Endothelial cell of umbilical vein (primary cell): ENCODE measurements around the gene TOP1. TPM values are rescaled to one million over a fixed set of nuclear protein-coding genes. Genes with fewer than 3 reads are reported as not detected.

Experiments used
- BruUV-seq: library from RNA; stranded (reverse); fragments of 400-500 nt; replicated peaks from 2 replicates; lab custom pipeline; 2021; lab: Mats Ljungman, UMichigan
- CTCF ChIA-PET: fragments of 300-600, 350-600 bp; sonication (Branson Sonifier 250); formaldehyde crosslinking; loops from one replicate; lab custom pipeline; 2021; ENCODE audit warnings: antibody characterized with exemption, inconsistent platforms; lab: Charles Lee
- POLR2A ChIA-PET: fragments of 300-600, 350-600 bp; sonication (Branson Sonifier 250); formaldehyde crosslinking; loops from one replicate; lab custom pipeline; 2021; ENCODE audit warnings: antibody characterized with exemption, inconsistent platforms; lab: Charles Lee
- DNase-seq: peaks from one replicate; pipeline ENCODE4 v3.0.0-alpha.2; 2011; ENCODE audit warnings: low read depth, low spot score
- FAIRE-seq: peaks from 2 replicates; lab custom pipeline; 2011; peaks lifted over from hg19 to GRCh38; lab: Jason Lieb, UNC
- H2AFZ ChIP-seq: 2 replicates; pipeline ENCODE4 v1.6.0; 2012; ENCODE audit warnings: low read depth, low read length, control low read depth, inconsistent platforms
- H3K27ac ChIP-seq: 2 replicates; pipeline ENCODE4 v1.5.1; 2011; ENCODE audit warnings: low read depth, mild to moderate bottlenecking, control low read depth, low read length, moderate library complexity; ENCODE audit not compliant: insufficient read depth
- H3K27me3 ChIP-seq, 2 experiments: 2 replicates each; pipeline versions ENCODE4 v1.6.0 to v1.6.1; 2011; ENCODE audit warnings: low read length in 2 of 2, mixed read lengths in 1 of 2; ENCODE audit not compliant: control insufficient read depth in 2 of 2, insufficient read depth in 2 of 2
- H3K36me3 ChIP-seq, 2 experiments: 2 replicates in 1 of 2; 3 replicates in 1 of 2; pipeline ENCODE4 v1.5.1; 2011; ENCODE audit warnings: low read length in 2 of 2, mild to moderate bottlenecking in 1 of 2, moderate library complexity in 1 of 2; ENCODE audit not compliant: control insufficient read depth in 2 of 2, insufficient read depth in 2 of 2; ENCODE audit errors: extremely low read depth in 1 of 2
- H3K4me1 ChIP-seq: 3 replicates; pipeline ENCODE4 v1.5.1; 2011; ENCODE audit warnings: mild to moderate bottlenecking, low read length; ENCODE audit not compliant: control insufficient read depth, insufficient read depth; ENCODE audit errors: extremely low read depth
- H3K4me2 ChIP-seq: 2 replicates; pipeline ENCODE4 v1.6.1; 2011; ENCODE audit warnings: low read length, control low read depth, mixed read lengths; ENCODE audit not compliant: insufficient read depth
- H3K4me3 ChIP-seq, 3 experiments: fragments of 200-600 bp in 1 of 3; sonication (generic), shearing (Covaris generic) in 1 of 3; replicated peaks in 1 of 3; 2 replicates each; pipeline ENCODE4 v1.5.1; 2011 to 2016; ENCODE audit warnings: control low read depth in 3 of 3, low read length in 3 of 3, mild to moderate bottlenecking in 2 of 3, inconsistent platforms in 1 of 3, low read depth in 1 of 3, moderate library complexity in 1 of 3; ENCODE audit not compliant: insufficient read depth in 1 of 3
- H3K79me2 ChIP-seq: 2 replicates; pipeline ENCODE4 v1.6.0; 2012; ENCODE audit warnings: low read length, inconsistent platforms; ENCODE audit not compliant: control insufficient read depth, insufficient read depth
- H3K9ac ChIP-seq: replicated peaks from 2 replicates; pipeline ENCODE3; 2011; ENCODE audit warnings: low read length, control low read depth; ENCODE audit not compliant: insufficient read depth; ENCODE audit errors: extremely low read depth
- H3K9me1 ChIP-seq: replicated peaks from 3 replicates; pipeline ENCODE4 v1.6.0; 2011; ENCODE audit warnings: mild to moderate bottlenecking, low read length; ENCODE audit not compliant: control insufficient read depth, insufficient read depth; ENCODE audit errors: extremely low read depth
- H3K9me3 ChIP-seq: replicated peaks from 2 replicates; pipeline ENCODE4 v1.5.1; 2012; ENCODE audit warnings: low read length, inconsistent platforms; ENCODE audit not compliant: control insufficient read depth, insufficient read depth
- H4K20me1 ChIP-seq: replicated peaks from 2 replicates; pipeline ENCODE3; 2011; ENCODE audit warnings: mild to moderate bottlenecking, low read length; ENCODE audit not compliant: control insufficient read depth, insufficient read depth; ENCODE audit errors: extremely low read depth
- CTCF ChIP-seq, 2 donors: IDR thresholded peaks; 1 replicate in 1 of 2; 2 replicates in 1 of 2; pipeline ENCODE4 v1.5.1; 2011; ENCODE audit warnings: low read length in 2 of 2, mild to moderate bottlenecking in 2 of 2, moderate library complexity in 2 of 2, control low read depth in 1 of 2, inconsistent platforms in 1 of 2, low read depth in 1 of 2; ENCODE audit not compliant: insufficient read depth in 1 of 2; ENCODE audit errors: extremely low read depth in 1 of 2
- EZH2 ChIP-seq: IDR thresholded peaks from 2 replicates; pipeline ENCODE4 v1.6.1; 2012; ENCODE audit warnings: borderline replicate concordance, low read depth, mild to moderate bottlenecking, moderate library complexity, low read length, inconsistent platforms; ENCODE audit not compliant: severe bottlenecking
- FOS ChIP-seq: IDR thresholded peaks from 2 replicates; pipeline ENCODE4 v1.6.1; 2011; ENCODE audit warnings: mild to moderate bottlenecking, low read length, moderate library complexity, borderline replicate concordance; ENCODE audit not compliant: insufficient read depth
- GATA2 ChIP-seq: IDR thresholded peaks from 2 replicates; pipeline ENCODE4 v1.7.0; 2011; ENCODE audit warnings: low read depth, mild to moderate bottlenecking, moderate library complexity, mixed read lengths, low read length; ENCODE audit not compliant: insufficient read length, insufficient read depth
- JUN ChIP-seq: IDR thresholded peaks from 2 replicates; pipeline ENCODE4 v1.6.1; 2011; ENCODE audit warnings: borderline replicate concordance, low read depth; ENCODE audit not compliant: insufficient read length, insufficient read depth
- MAX ChIP-seq: IDR thresholded peaks from 2 replicates; pipeline ENCODE4 v1.6.1; 2011; ENCODE audit not compliant: insufficient read depth, insufficient read length
- MYC ChIP-seq: IDR thresholded peaks from one replicate; pipeline ENCODE4 v1.6.1; 2011; ENCODE audit warnings: mild to moderate bottlenecking, low read depth, low read length
- POLR2A ChIP-seq: IDR thresholded peaks from 2 replicates; pipeline ENCODE4 v1.6.1; 2012; ENCODE audit warnings: low read depth, mild to moderate bottlenecking, control low read depth, low read length
- POLR2AphosphoS5 ChIP-seq: IDR thresholded peaks from 2 replicates; pipeline ENCODE4 v1.6.1; 2012; ENCODE audit warnings: low read depth, mild to moderate bottlenecking, control low read depth, low read length, moderate library complexity; ENCODE audit not compliant: insufficient read depth
- dilution Hi-C: fragments of 300-500 bp; cut with MboI; formaldehyde crosslinking; loops from one replicate; pipeline ENCODE4 v1.15.0; 2019; ENCODE audit warnings: low sequenced_read_pairs; ENCODE audit not compliant: extremely low pct_ligation_motif_present
- intact Hi-C: fragments of 100-400 bp; cut with micrococcal nuclease; formaldehyde crosslinking; loops from one replicate; pipeline ENCODE4 v1.10.0; 2022
- polyA plus RNA-seq, 4 experiments: library from polyadenylated mRNA; depleted of rRNA in 3 of 4; stranded (reverse) in 3 of 4; unstranded in 1 of 4; fragments of >200 nt; gene quantifications; 2 replicates each; pipeline versions ENCODE4 v1.2.1 to v1.2.3, GENCODE V29; 2011 to 2012; ENCODE audit warnings: missing spikeins in 1 of 4
- total RNA-seq: library from RNA; stranded (reverse); gene quantifications from 2 replicates; pipeline ENCODE4 v1.2.3, GENCODE V29; 2021

TOP1 gene
- total and polyA plus RNA-seq, 2 donors (not counting 3 experiments of a cell fraction or from before 2014, with no cell fraction given): 7.0 to 77.4 TPM

- no peak overlapping the region for H3K27ac ChIP-seq
- H3K4me3 ChIP-seq: no peak overlapping the region
- H3K9ac ChIP-seq: no peak overlapping the region
- H3K36me3 ChIP-seq: no peaks in the 10 kb centered on the region
- H2AFZ ChIP-seq: no peak overlapping the region
- H3K4me1 ChIP-seq: peaks cover 16% of the 10 kb centered on the region
- no peak for TF ChIP-seq FOS
- no peak for TF ChIP-seq POLR2A
- TF ChIP-seq EZH2: no peak
- H3K27me3 ChIP-seq: no peaks in the 10 kb centered on the region
- no TSS peak for BruUV-seq
- CTCF ChIA-PET: interaction anchor here (3.7 to 7.6 kb wide), 6 partner anchors 8 to 103 kb away, joined by 13 to 282 read pairs (median 54); no protein-coding TSS in a partner anchor
- no peak overlapping the region for H3K4me2 ChIP-seq
- H3K9me3 ChIP-seq: no peaks in the 10 kb centered on the region
- FAIRE-seq (no peak), DNase-seq (no peak)
- H4K20me1 ChIP-seq: no peaks in the 10 kb centered on the region
- peaks cover 16% of the 10 kb centered on the region for H3K79me2 ChIP-seq
- POLR2A ChIA-PET: no interaction called here
- dilution Hi-C loops (no loop called here), intact Hi-C loops (no loop called here)
- H3K9me1 ChIP-seq: no peaks in the 10 kb centered on the region
Measured at GRCh38 chr20:40993794-40994540, 34.7 kb upstream of the TOP1 start.

GRCh38 chr20:40996326-40996725, 32.3 kb upstream of the TOP1 start:
- H3K36me3 ChIP-seq: no peaks in the 10 kb centered on the region
- FAIRE-seq (no peak), DNase-seq (no peak)
- H3K4me2 ChIP-seq: no peak overlapping the region
- CTCF ChIA-PET: interaction anchor here (1.6 to 7.3 kb wide), 2 partner anchors 81 to 98 kb away, joined by 4 to 228 read pairs; no protein-coding TSS in a partner anchor
- intact Hi-C loops (no loop called here), dilution Hi-C loops (no loop called here)
- TF ChIP-seq POLR2A: no peak
- TF ChIP-seq MYC: no peak
- TF ChIP-seq GATA2: no peak
- TF ChIP-seq CTCF (IDR thresholded peaks at IDR 0.05; ENCODE audit: extremely low read depth in 1 of 2, insufficient read depth in 1 of 2, low read depth in 1 of 2, low read length in 2 of 2): no peak
- TF ChIP-seq EZH2: no peak
- no peak for TF ChIP-seq JUN
- TF ChIP-seq MAX: no peak
- TF ChIP-seq FOS: no peak
- no peak for TF ChIP-seq POLR2AphosphoS5
- no peaks in the 10 kb centered on the region for H3K27me3 ChIP-seq
- H3K79me2 ChIP-seq: peaks cover 36% of the 10 kb centered on the region
- POLR2A ChIA-PET: no interaction called here
- H3K27ac ChIP-seq: no peak overlapping the region
- no peak overlapping the region for H3K4me3 ChIP-seq
- H2AFZ ChIP-seq: no peak overlapping the region
- peaks cover 8% of the 10 kb centered on the region for H3K4me1 ChIP-seq
- no peak overlapping the region for H3K9ac ChIP-seq
- no peaks in the 10 kb centered on the region for H4K20me1 ChIP-seq
- H3K9me3 ChIP-seq: no peaks in the 10 kb centered on the region
- no peaks in the 10 kb centered on the region for H3K9me1 ChIP-seq
- BruUV-seq: no TSS peak
